Small intestine (tissue), 7 donors: ENCODE results near the gene PRDM8. TPM values are rescaled to one million over a fixed set of nuclear protein-coding genes. Genes with fewer than 3 reads are reported as not detected.

Experiments used
- DNase-seq, 2 donors: peaks; one replicate each; pipeline versions ENCODE4 v3.0.0 to v3.0.0-alpha.2; 2013
- FAIRE-seq: peaks from 2 replicates; lab custom pipeline; 2012; peaks lifted over from hg19 to GRCh38; lab: Jason Lieb, UNC
- H3K27ac ChIP-seq, 3 donors: one replicate each; pipeline ENCODE4 v1.5.1; 2013; ENCODE audit warnings: low read length in 2 of 3, mild to moderate bottlenecking in 2 of 3, control low read depth in 1 of 3, inconsistent platforms in 1 of 3, low read depth in 1 of 3, moderate library complexity in 1 of 3
- H3K27me3 ChIP-seq, 3 donors: one replicate each; pipeline ENCODE4 v1.6.1; 2013; ENCODE audit warnings: low read length in 3 of 3, inconsistent platforms in 1 of 3; ENCODE audit not compliant: control insufficient read depth in 3 of 3, insufficient read depth in 3 of 3
- H3K36me3 ChIP-seq, 3 donors: one replicate each; pipeline ENCODE4 v1.6.1; 2013; ENCODE audit warnings: low read length in 3 of 3, inconsistent platforms in 1 of 3, low read depth in 1 of 3, mild to moderate bottlenecking in 1 of 3, moderate library complexity in 1 of 3; ENCODE audit not compliant: control insufficient read depth in 3 of 3, insufficient read depth in 2 of 3
- H3K4me1 ChIP-seq, 3 donors: one replicate each; pipeline ENCODE4 v1.6.1; 2013; ENCODE audit warnings: low read length in 2 of 3, inconsistent platforms in 1 of 3, low read depth in 1 of 3, mild to moderate bottlenecking in 1 of 3, moderate library complexity in 1 of 3; ENCODE audit not compliant: control insufficient read depth in 3 of 3, insufficient read depth in 2 of 3
- H3K4me3 ChIP-seq, 3 donors: one replicate each; pipeline ENCODE4 v1.5.1; 2013; ENCODE audit warnings: low read length in 3 of 3, control low read depth in 1 of 3, inconsistent platforms in 1 of 3, low read depth in 1 of 3, mild to moderate bottlenecking in 1 of 3, moderate library complexity in 1 of 3
- H3K9me3 ChIP-seq, 2 donors: one replicate each; pipeline ENCODE4 v1.6.1; 2013; ENCODE audit warnings: low read depth in 1 of 2, low read length in 1 of 2; ENCODE audit not compliant: control insufficient read depth in 2 of 2, insufficient read depth in 1 of 2
- WGBS, 3 donors: extraction: QIAGEN DNeasy Blood & Tissue Kit; methylation state at CpG; one replicate each; pipeline ENCODE4 v1.1.7; 2013; 5-methylcytosine and 5-hydroxymethylcytosine counted together
- polyA plus RNA-seq, 4 donors: library from polyadenylated mRNA; stranded (reverse) in 3 of 4; unstranded in 1 of 4; fragments of 200-250 nt in 3 of 4; fragments of 120-200 nt in 1 of 4; gene quantifications; one replicate each; pipeline versions ENCODE4 v1.2.1 to v1.2.3, GENCODE V29; 2013
- donor health status: healthy with polysubstance abuse.
- donor health status: control.
- donor health status: control.
- donor health status: Bipolar disorder and iron deficiency.
- donor health status: healthy.

The PRDM8 gene
- polyA plus RNA-seq, 4 donors = 0.27 to 2.0 (median 0.90) TPM; not detected in 1

DNA sequence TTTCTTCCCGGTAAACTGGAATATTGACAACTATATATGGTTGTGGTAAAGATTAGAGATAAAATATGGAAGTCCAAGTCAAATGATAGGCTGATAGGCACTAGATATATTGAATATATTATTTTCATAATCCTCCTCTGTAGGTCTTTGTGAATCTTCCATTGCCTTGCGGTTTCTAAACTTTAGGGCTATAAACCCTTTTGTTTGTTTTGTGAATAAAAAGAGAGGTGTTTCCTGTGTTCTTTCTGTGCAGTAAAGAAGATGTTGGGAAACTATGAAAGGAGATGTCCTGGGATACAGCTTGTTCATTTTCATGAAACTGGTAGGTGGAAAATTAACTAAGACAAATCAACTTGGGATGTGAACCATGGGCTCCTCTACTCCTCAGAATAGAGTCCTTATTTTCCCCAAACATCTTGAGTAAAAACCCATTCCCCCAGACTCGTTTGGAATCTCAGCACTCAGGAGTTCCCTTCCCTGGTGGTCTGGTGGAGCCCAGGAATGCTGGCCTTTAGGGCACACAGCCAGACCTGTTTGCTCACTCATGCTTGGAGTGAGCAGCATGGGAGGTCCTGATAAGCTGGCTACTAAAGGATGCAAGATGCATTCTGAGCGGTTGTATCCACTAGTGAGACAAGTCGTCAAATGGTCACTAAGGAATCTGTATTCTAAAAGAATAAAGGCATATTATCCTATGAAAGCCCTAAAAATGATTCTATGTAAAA lies 22.2 kb downstream of the PRDM8 start:
- Histone ChIP-seq H3K4me1 (no peaks in the 10 kb centered on the region), H3K9me3 (no peaks in the 10 kb centered on the region), H3K36me3 (no peaks in the 10 kb centered on the region), H3K27me3 (peaks cover 0 to 14% (median 2%) of the 10 kb centered on the region in 3 donors), H3K4me3 (no peak overlapping the region), H3K27ac (no peak overlapping the region)
- FAIRE-seq (no peak), DNase-seq (no peak)
- 25 to 50% (median 31%) methylated on average over 5 of the region's 5 CpGs for WGBS, 3 donors

GRCh38 chr4:80220711-80221110 lies 23.4 kb downstream of the PRDM8 start:
- no peak for DNase-seq
- no peak overlapping the region for H3K4me3 ChIP-seq
- no peak overlapping the region for H3K27ac ChIP-seq
- peaks cover 0 to 14% (median 2%) of the 10 kb centered on the region in 3 donors for H3K27me3 ChIP-seq
- no peaks in the 10 kb centered on the region for H3K36me3 ChIP-seq
- WGBS, 3 donors = 10 to 18% (median 17%) methylated on average over 3 of the region's 3 CpGs
- H3K4me1 ChIP-seq = no peaks in the 10 kb centered on the region
- no peaks in the 10 kb centered on the region for H3K9me3 ChIP-seq
- no peak for FAIRE-seq

- no peak overlapping the region for H3K4me3 ChIP-seq
- H3K9me3 ChIP-seq = no peaks in the 10 kb centered on the region
- no peak for DNase-seq
- H3K27me3 ChIP-seq = peaks cover 0 to 14% (median 2%) of the 10 kb centered on the region in 3 donors
- H3K27ac ChIP-seq = no peak overlapping the region
- no peaks in the 10 kb centered on the region for H3K36me3 ChIP-seq
- no peak for FAIRE-seq
- no peaks in the 10 kb centered on the region for H3K4me1 ChIP-seq
Measured at GRCh38 chr4:80221161-80221560, 23.9 kb downstream of the PRDM8 start.

- H3K27ac ChIP-seq = no peak overlapping the region
- peaks cover 0 to 3% (median 0%) of the 10 kb centered on the region in 3 donors for H3K27me3 ChIP-seq
- DNase-seq = no peak
- H3K9me3 ChIP-seq = no peaks in the 10 kb centered on the region
- H3K4me3 ChIP-seq = no peak overlapping the region
- H3K4me1 ChIP-seq = no peaks in the 10 kb centered on the region
- FAIRE-seq = no peak
- 64 to 73% (median 69%) methylated on average over 2 of the region's 2 CpGs for WGBS, 3 donors
- H3K36me3 ChIP-seq = no peaks in the 10 kb centered on the region
Measured at GRCh38 chr4:80225595-80225994, 28.3 kb downstream of the PRDM8 start.

DNA sequence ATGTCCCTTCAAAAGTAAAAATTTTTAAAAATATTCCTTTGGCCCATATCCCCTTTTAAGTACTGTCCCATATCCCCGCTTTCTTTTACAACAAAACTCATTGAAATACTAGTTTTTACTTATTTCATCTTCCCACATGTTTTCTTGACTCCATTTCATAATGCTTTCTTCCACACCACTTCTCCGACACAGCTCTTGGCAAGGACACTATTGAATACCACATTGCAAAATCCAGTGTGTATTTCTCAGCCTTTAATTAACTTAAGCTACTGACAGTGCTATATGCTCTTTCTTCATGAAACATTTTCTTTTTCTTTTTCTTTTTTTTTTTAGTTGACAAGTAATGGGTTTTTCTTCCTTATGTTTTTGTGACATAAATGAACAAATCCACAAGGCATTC lies 28.8 kb downstream of the PRDM8 start:
- no peaks in the 10 kb centered on the region for H3K9me3 ChIP-seq
- H3K27ac ChIP-seq = no peak overlapping the region
- DNase-seq (no peak), FAIRE-seq (no peak)
- no peak overlapping the region for H3K4me3 ChIP-seq
- whole genome bisulfite sequencing, 3 donors = 41 to 53% (median 49%) methylated on average over 2 of the region's 2 CpGs
- no peaks in the 10 kb centered on the region for H3K27me3 ChIP-seq
- no peaks in the 10 kb centered on the region for H3K36me3 ChIP-seq
- no peaks in the 10 kb centered on the region for H3K4me1 ChIP-seq

DNA sequence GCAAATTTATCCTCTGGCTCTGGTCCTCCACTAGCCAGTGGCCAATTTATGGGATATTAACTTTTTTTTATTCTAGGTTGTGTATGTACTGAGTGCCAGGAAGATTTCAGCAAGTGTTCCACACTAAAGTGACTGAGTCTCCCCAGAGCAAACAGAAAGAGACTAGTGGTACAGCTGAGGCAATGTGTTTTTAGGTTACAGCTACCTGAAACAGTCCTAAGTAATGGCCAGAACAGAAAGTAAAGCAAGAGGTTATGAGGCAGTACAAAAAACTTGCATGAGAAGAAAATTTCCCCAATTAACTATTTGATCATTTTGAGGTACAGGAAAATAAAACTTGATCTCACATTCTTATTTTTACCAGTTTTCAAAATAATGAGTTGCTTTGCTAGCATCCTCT lies 31.2 kb downstream of the PRDM8 start:
- Histone ChIP-seq H3K9me3 (no peaks in the 10 kb centered on the region), H3K4me3 (no peak overlapping the region), H3K4me1 (no peaks in the 10 kb centered on the region), H3K27me3 (peaks cover 0 to 2% (median 0%) of the 10 kb centered on the region in 3 donors), H3K36me3 (no peaks in the 10 kb centered on the region), H3K27ac (no peak overlapping the region)
- DNase-seq (no peak), FAIRE-seq (no peak)

- H3K4me3 ChIP-seq = no peak overlapping the region
- H3K27ac ChIP-seq = no peak overlapping the region
- FAIRE-seq (no peak), DNase-seq (no peak)
- 40 to 54% (median 54%) methylated on average over 2 of the region's 2 CpGs for WGBS, 3 donors
- H3K27me3 ChIP-seq = peaks cover 0 to 4% (median 0%) of the 10 kb centered on the region in 3 donors
- no peaks in the 10 kb centered on the region for H3K9me3 ChIP-seq
- no peaks in the 10 kb centered on the region for H3K4me1 ChIP-seq
- H3K36me3 ChIP-seq = no peaks in the 10 kb centered on the region
Measured at GRCh38 chr4:80229128-80229527, 31.8 kb downstream of the PRDM8 start.

- DNase-seq (no peak), FAIRE-seq (no peak)
- Histone ChIP-seq H3K36me3 (no peaks in the 10 kb centered on the region), H3K4me3 (no peak overlapping the region), H3K4me1 (no peaks in the 10 kb centered on the region), H3K9me3 (no peaks in the 10 kb centered on the region), H3K27me3 (peaks cover 0 to 4% (median 0%) of the 10 kb centered on the region in 3 donors), H3K27ac (no peak overlapping the region)
- WGBS, 3 donors = 67 to 78% (median 77%) methylated on average over 2 of the region's 2 CpGs
Measured at GRCh38 chr4:80229590-80229989, 32.3 kb downstream of the PRDM8 start.

- H3K27ac ChIP-seq = no peak overlapping the region
- 76 to 89% (median 81%) methylated on average over 5 of the region's 5 CpGs for WGBS, 3 donors
- no peaks in the 10 kb centered on the region for H3K36me3 ChIP-seq
- peaks cover 0 to 6% (median 2%) of the 10 kb centered on the region in 3 donors for H3K27me3 ChIP-seq
- H3K4me1 ChIP-seq = no peaks in the 10 kb centered on the region
- no peak overlapping the region for H3K4me3 ChIP-seq
- FAIRE-seq (no peak), DNase-seq (no peak)
- H3K9me3 ChIP-seq = no peaks in the 10 kb centered on the region
Measured at GRCh38 chr4:80231180-80231579, 33.9 kb downstream of the PRDM8 start.
